ENCODE results near the gene GTF2H1.

GRCh38 chr11:18280438-18281045 lies 41.8 kb upstream of the GTF2H1 start:
- TF ChIP-seq GATA2 (IDR thresholded peaks at IDR 0.05; ENCODE audit: low read depth, low read length) (no peak), GATA3 (IDR thresholded peaks at IDR 0.05; ENCODE audit: low read depth, low read length) (no peak)
